AG04449 (cell line): Measurements from ENCODE around the gene MKRN3.
A peak's percentile ranks its signal among the peaks of the same experiment; 100 is the strongest.

Experiments
- CTCF ChIA-PET: fragments of 350-600 bp; formaldehyde crosslinking; extraction: SDS; loops from one replicate; lab custom pipeline; 2021; ENCODE audit warnings: antibody characterized with exemption; lab: Yijun Ruan, JAX
- POLR2A ChIA-PET: fragments of 400-600, 350-600 bp; formaldehyde crosslinking; extraction: SDS; loops from one replicate; lab custom pipeline; 2020; ENCODE audit warnings: antibody characterized with exemption, inconsistent platforms; lab: Yijun Ruan, JAX
- DNase-seq: peaks from one replicate; pipeline ENCODE4 v3.0.0-alpha.2; 2010; ENCODE audit warnings: low read depth, low spot score
- H3K4me3 ChIP-seq: 2 replicates; pipeline ENCODE4 v1.5.1; 2011; ENCODE audit warnings: low read depth, mild to moderate bottlenecking, control low read depth, low read length
- CTCF ChIP-seq: IDR thresholded peaks from one replicate; pipeline ENCODE4 v1.5.1; 2011; ENCODE audit warnings: mild to moderate bottlenecking, moderate library complexity, low read length, control low read depth, inconsistent platforms; ENCODE audit not compliant: insufficient read depth; ENCODE audit errors: missing control alignments

MKRN3 gene

GRCh38 chr15:23564821-23565394 lies 566 bp upstream of the MKRN3 start:
- peak overlapping the region; percentile 52 for H3K4me3 ChIP-seq
- TF ChIP-seq CTCF: no peak
- ChIA-PET POLR2A (no interaction called here), CTCF (no interaction called here)
- no peak for DNase-seq

GRCh38 chr15:23566071-23566554 lies 639 bp downstream of the MKRN3 start:
- POLR2A ChIA-PET: no interaction called here
- no peak for DNase-seq
- CTCF ChIA-PET: no interaction called here
- H3K4me3 ChIP-seq: peak overlapping the region; percentile 61
- TF ChIP-seq CTCF: no peak

- ChIA-PET CTCF (no interaction called here), POLR2A (no interaction called here)
- TF ChIP-seq CTCF: no peak
- H3K4me3 ChIP-seq: peak overlapping the region; percentile 61
- DNase-seq: no peak
Measured at GRCh38 chr15:23566651-23567050, 1.2 kb downstream of the MKRN3 start.

GRCh38 chr15:23567921-23568320 lies 2.4 kb downstream of the MKRN3 start:
- no peak for DNase-seq
- no peak for TF ChIP-seq CTCF
- CTCF ChIA-PET: no interaction called here
- no peak overlapping the region for H3K4me3 ChIP-seq
- POLR2A ChIA-PET: no interaction called here

GRCh38 chr15:23569151-23569925 lies 3.9 kb downstream of the MKRN3 start:
- no peak overlapping the region for H3K4me3 ChIP-seq
- ChIA-PET CTCF (no interaction called here), POLR2A (no interaction called here)
- TF ChIP-seq CTCF: no peak
- no peak for DNase-seq

GRCh38 chr15:23570486-23570885 lies 5.0 kb downstream of the MKRN3 start:
- ChIA-PET CTCF (no interaction called here), POLR2A (no interaction called here)
- H3K4me3 ChIP-seq: no peak overlapping the region
- DNase-seq: no peak
- no peak for TF ChIP-seq CTCF
